Erythroblast (primary cell): ENCODE results near the gene DNAI7.
A peak's percentile ranks its signal among the peaks of the same experiment; 100 is the strongest.

Experiments used
- DNase-seq, 2 experiments: peaks; one replicate each; lab custom pipeline; 2025; lab: John Stamatoyannopoulos, UW
- GATA1 ChIP-seq: IDR thresholded peaks from 2 replicates; pipeline ENCODE4 v1.6.1; 2011; ENCODE audit warnings: low read depth, mild to moderate bottlenecking, control low read depth, low read length, moderate library complexity
- POLR2A ChIP-seq: IDR thresholded peaks from 2 replicates; pipeline ENCODE4 v1.6.1; 2011; ENCODE audit warnings: mild to moderate bottlenecking, low read length

The DNAI7 gene

DNA sequence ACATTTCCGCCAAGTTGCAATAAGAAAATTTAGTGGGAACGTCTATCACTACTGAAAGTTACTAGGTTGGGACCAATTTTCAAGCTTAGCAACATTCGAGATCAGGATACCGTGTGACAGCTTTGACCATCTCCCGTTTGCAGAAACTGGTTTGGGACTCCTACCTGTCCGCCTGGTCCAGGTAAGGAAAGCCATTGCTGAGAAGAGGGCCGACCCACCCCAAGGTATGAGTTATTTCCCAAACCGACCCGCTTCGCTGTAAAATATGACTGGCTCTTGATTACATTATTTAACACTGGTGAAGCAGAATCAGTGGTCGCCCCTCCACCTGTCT, 271 bp downstream of the DNAI7 start:
- TF ChIP-seq POLR2A, result no peak
- no peak for DNase-seq

DNA sequence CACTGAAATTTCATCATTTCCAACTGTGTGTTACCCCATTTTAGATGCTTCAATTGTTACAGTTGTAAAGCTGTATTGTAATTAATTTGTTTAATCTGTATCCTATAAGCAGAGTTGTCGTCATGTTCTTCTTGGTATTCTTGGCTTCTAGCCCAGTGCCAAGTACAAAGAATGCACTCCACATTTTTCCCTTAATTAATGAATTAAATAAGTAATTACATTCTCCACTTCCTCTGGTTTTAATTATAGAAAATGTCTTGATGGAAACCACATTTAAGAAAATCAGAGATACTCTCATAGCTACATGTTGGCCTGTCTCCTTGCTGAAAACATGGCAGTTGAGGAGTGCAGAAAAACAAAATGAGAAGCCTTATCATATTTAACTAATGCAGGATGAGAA, 746 bp downstream of the DNAI7 start:
- peak; percentile 26 to 37 for DNase-seq
- no peak for TF ChIP-seq POLR2A

DNA sequence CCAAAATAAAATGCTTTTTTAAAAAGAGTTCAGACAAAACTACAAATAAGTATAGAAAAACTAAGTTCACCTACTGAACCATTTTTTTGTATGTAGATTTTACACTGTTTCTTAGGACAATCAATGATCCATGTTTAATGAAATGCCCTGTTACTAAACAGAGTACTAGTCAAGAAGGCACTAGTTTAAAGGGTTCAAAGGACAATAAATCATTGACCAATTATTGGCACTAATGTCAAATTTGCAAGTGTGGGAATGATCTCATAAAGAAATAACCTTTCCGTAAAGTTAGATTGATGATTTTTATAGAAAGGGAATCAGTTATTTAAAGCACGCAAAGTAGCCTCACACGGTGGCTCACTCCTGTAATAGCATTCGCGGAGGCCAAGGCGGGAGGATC, 4.2 kb downstream of the DNAI7 start:
- TF ChIP-seq POLR2A, result no peak
- no peak for TF ChIP-seq GATA1
- no peak for DNase-seq

- no peak for DNase-seq
- TF ChIP-seq GATA1, result no peak
- no peak for TF ChIP-seq POLR2A
These were observed 5.3 kb downstream of the DNAI7 start for GRCh38 chr12:25189656-25190055.

- no peak for DNase-seq
These were observed 7.2 kb downstream of the DNAI7 start for GRCh38 chr12:25187781-25188180.

GRCh38 chr12:25186788-25187402, 8.1 kb downstream of the DNAI7 start:
- no peak for DNase-seq
- TF ChIP-seq GATA1 (no peak), POLR2A (no peak)

More at GRCh38 chr12:25187781-25188180, 7.2 kb downstream of the DNAI7 start:
- no peak for TF ChIP-seq POLR2A
- no peak for TF ChIP-seq GATA1

DNA sequence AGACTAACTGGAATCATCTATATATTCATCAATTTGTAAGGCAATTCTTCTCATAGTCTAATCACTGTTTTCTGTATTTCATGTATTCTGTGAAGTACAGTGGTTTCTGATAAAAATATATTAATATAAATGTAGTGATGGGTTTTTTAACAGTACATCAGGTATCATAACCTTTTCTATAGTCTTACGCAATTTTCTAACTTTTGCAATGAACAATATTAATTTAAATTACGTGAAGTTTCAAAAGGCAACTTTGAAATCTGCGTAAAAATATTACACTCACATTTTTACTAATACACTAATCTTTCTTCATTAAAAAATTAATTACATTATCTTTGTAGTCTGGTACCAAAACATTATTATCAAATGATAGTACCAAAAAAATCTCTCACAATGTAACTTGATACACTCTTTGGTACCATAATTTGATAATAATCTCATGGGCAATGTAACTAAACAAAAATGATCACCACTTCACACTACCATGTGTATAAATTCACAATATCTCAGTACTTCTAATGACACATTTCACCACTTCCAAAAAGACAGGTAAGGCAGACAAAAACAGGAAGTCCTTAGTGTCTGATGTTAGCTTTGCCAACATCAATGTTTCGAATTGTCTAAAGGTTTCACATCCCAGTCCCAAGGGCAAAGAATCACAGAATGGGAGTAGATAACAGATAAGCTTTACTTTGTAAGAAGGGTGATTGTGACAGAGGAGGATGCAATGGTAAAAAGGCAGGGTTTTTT, 8.7 kb downstream of the DNAI7 start:
- no peak for DNase-seq
- TF ChIP-seq GATA1, result no peak
- TF ChIP-seq POLR2A, result no peak

DNA sequence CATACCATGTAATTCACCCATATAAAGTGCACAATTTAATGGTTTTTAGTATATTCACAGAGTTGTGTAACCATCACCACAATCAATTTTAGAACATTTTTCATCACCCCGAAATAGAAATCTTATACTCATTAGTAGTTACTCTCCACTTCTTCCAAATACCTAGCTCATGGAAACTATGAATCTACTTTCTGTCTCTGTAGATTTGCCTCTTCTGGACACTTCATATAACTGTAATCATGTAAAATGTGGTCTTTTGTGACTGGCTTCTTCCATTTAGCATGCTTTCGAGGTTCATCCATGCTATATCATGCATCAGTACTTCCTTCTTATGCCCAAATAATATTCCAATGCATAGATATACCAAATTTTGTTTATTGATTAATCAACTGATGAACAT, 10.8 kb downstream of the DNAI7 start:
- TF ChIP-seq GATA1 (no peak), POLR2A (no peak)
- DNase-seq, result no peak

- DNase-seq, result no peak
- TF ChIP-seq POLR2A (no peak), GATA1 (no peak)
These were observed 12.2 kb downstream of the DNAI7 start for GRCh38 chr12:25182765-25183164.

GRCh38 chr12:25162866-25163265, 32.1 kb downstream of the DNAI7 start:
- TF ChIP-seq POLR2A, result no peak
- TF ChIP-seq GATA1, result no peak
- no peak for DNase-seq

GRCh38 chr12:25156061-25156460, 38.9 kb downstream of the DNAI7 start:
- DNase-seq, result no peak
- TF ChIP-seq POLR2A (no peak), GATA1 (no peak)

DNA sequence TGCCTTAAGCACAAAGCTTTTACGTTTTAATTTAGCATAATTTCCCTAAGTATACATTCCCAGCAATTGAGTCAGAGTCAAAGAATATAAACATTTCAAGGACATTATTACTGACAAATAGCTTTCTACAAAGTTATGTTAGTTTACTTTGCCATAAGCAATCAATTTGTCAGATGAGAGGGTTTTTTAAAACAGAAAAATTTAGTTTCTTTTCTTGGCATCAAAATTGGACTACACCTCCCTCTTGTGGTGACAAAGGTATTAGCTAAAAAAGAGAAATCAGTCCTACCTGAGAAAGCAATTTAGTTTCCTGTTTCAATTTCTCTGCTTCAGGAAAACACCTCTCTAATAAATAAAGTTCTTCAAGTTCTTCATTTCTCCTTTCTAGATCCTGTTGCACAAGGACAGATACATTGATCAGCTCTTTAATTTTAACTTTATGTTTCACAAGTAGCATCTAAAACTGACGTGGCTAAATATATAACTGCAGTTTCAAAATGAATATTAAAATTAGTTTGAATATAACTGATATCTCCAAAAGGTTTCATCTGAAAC, 39.9 kb downstream of the DNAI7 start:
- peak; percentile 16 to 61 for DNase-seq
- no peak for TF ChIP-seq POLR2A

DNA sequence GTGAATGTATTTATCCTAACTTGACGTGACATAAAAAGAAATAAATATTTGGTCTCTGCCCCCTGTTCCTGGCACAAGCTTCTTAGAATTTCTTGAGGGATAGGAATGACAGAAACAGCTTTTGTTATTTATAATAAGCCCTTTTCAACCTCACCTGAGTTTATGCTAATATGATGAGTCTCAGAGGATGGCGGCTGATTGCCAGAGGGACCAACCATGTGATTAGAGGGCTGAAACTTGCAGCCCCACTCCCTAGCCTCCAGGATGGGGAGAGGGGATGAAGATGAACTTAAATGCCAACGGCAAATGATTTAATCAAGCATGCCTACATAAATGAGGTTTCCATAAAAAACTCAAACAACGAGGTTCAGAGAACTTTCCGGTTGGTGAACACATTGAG, 42.9 kb downstream of the DNAI7 start:
- DNase-seq, result no peak
- TF ChIP-seq POLR2A (no peak), GATA1 (no peak)

- no peak for DNase-seq
- TF ChIP-seq GATA1 (no peak), POLR2A (no peak)
These were observed 43.5 kb downstream of the DNAI7 start for GRCh38 chr12:25151476-25151875.

GRCh38 chr12:25146686-25147085, 48.3 kb downstream of the DNAI7 start:
- TF ChIP-seq GATA1 (no peak), POLR2A (no peak)
- DNase-seq, result no peak
